GM12892 (cell line): ENCODE results near the gene C5.

ENCODE experiments used
- POLR2A ChIP-seq: IDR thresholded peaks from 2 replicates; pipeline ENCODE4 v1.6.1; 2011; ENCODE audit warnings: low read depth, low read length, control low read depth
- TAF1 ChIP-seq: IDR thresholded peaks from 2 replicates; pipeline ENCODE4 v1.6.1; 2011; ENCODE audit warnings: low read depth, mild to moderate bottlenecking, control low read depth, low read length, borderline replicate concordance

DNA sequence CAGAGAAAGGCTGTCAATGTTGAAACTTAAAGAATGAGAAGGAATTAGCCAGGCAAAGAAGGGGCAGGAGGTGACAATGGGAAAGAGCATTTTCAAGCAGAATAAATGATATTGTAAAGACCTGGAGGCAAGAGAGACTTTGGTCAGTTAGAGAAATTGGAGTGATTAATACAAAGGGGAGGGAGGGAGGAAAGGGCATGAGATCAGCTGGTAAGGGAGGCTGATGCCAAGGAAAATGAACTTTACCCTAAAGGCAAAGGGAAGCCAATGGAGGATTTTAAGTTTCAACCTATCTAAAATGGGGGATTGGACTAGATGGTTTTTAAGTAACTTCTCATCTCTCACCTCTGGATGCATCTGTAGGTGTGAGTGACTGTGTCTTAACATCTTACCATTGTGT is 23.3 kb downstream of the C5 start:
- no peak for TF ChIP-seq POLR2A
- no peak for TF ChIP-seq TAF1
